Activated CD4-positive, CD25-positive, alpha-beta regulatory T cell treated with anti-CD3 and anti-CD28 coated beads, Interleukin-2, amount 50 U/mL, for 24 hours (primary cell): ENCODE data around the gene MMP28.
"Not testable (repeated sequence)": the region's sequence is repeated elsewhere in the genome, so short reads cannot be mapped to it uniquely, and the experiment has no call there.

Experiments used
- ATAC-seq, 2 donors: fragments of 150-1000 bp; cut with Tn5 transposase; one replicate each; pipeline ENCODE4 v1.10.0; 2021; ENCODE audit warnings: mild to moderate bottlenecking in 1 of 2, moderate library complexity in 1 of 2

MMP28 gene

GRCh38 chr17:35765086-35765710 lies 30.2 kb downstream of the MMP28 start:
- no peak for ATAC-seq

GRCh38 chr17:35764123-35764991 lies 31.1 kb downstream of the MMP28 start:
- ATAC-seq = peak; percentile 96

GRCh38 chr17:35763767-35764122 lies 31.7 kb downstream of the MMP28 start:
- no peak for ATAC-seq

- ATAC-seq = no peak
These were observed 33.8 kb downstream of the MMP28 start for GRCh38 chr17:35761601-35762000.

GRCh38 chr17:35760587-35760986 lies 34.9 kb downstream of the MMP28 start, which contains the start of gene C17orf50:
Gene C17orf50, plus strand, starts transcription at chr17:35760887. Its CDS starts 55 bp downstream, at chr17:35760942.
- no peak for ATAC-seq

- ATAC-seq = no peak
These were observed 38.2 kb downstream of the MMP28 start for GRCh38 chr17:35757243-35757642.

GRCh38 chr17:35752945-35753764 lies 42.3 kb downstream of the MMP28 start, which contains the start of gene GAS2L2:
Gene GAS2L2, minus strand, starts transcription at chr17:35753239. Its CDS starts 389 bp downstream, at chr17:35752850.
- no peak for ATAC-seq

GRCh38 chr17:35752471-35752870 lies 43.0 kb downstream of the MMP28 start:
- no peak for ATAC-seq

GRCh38 chr17:35751541-35751940 lies 43.9 kb downstream of the MMP28 start:
- ATAC-seq = not testable (repeated sequence)

- ATAC-seq = no peak
These were observed 44.7 kb downstream of the MMP28 start for GRCh38 chr17:35750526-35751395.

GRCh38 chr17:35749560-35750412 lies 45.7 kb downstream of the MMP28 start:
- no peak for ATAC-seq

- ATAC-seq = no peak
These were observed 46.5 kb downstream of the MMP28 start for GRCh38 chr17:35748979-35749378.

GRCh38 chr17:35748341-35748841 lies 47.0 kb downstream of the MMP28 start:
- no peak for ATAC-seq

- ATAC-seq = peak; percentile 83 to 86
These were observed 47.9 kb downstream of the MMP28 start for GRCh38 chr17:35747540-35748017.

- ATAC-seq = no peak
These were observed 49.6 kb downstream of the MMP28 start for GRCh38 chr17:35745749-35746320.

- ATAC-seq = no peak
These were observed 50.2 kb downstream of the MMP28 start for GRCh38 chr17:35745246-35745645.

GRCh38 chr17:35744830-35745229 lies 50.6 kb downstream of the MMP28 start:
- no peak for ATAC-seq

- no peak for ATAC-seq
These were observed 51.7 kb downstream of the MMP28 start for GRCh38 chr17:35743626-35744328.

GRCh38 chr17:35742896-35743477 lies 52.5 kb downstream of the MMP28 start:
- no peak for ATAC-seq
